ACC112 (cell line): Measurements from ENCODE around the gene SYVN1.
A peak's percentile ranks its signal among the peaks of the same experiment; 100 is the strongest.

Experiments used
- H2AFZ ChIP-seq: fragments of 200-600 bp; sonication (generic); one replicate; pipeline ENCODE4 v1.6.0; 2017; ENCODE audit warnings: antibody characterized with exemption, low read length; ENCODE audit not compliant: unreplicated experiment
- H3K27ac ChIP-seq: fragments of 200-600 bp; sonication (generic); 2 replicates; pipeline ENCODE4 v1.5.1; 2014; ENCODE audit warnings: low read depth, mild to moderate bottlenecking, antibody characterized with exemption, low read length, moderate library complexity
- H3K27me3 ChIP-seq: fragments of 200-600 bp; sonication (generic); 2 replicates; pipeline ENCODE4 v1.6.1; 2014; ENCODE audit warnings: mild to moderate bottlenecking, antibody characterized with exemption, low read length, moderate library complexity, mixed read lengths; ENCODE audit not compliant: insufficient read depth
- H3K36me3 ChIP-seq: fragments of 200-600 bp; sonication (generic); 2 replicates; pipeline ENCODE4 v1.6.1; 2016; ENCODE audit warnings: mild to moderate bottlenecking, antibody characterized with exemption, low read length, moderate library complexity, mixed read lengths; ENCODE audit not compliant: insufficient read depth
- H3K4me1 ChIP-seq: fragments of 200-600 bp; sonication (generic); one replicate; pipeline ENCODE4 v1.6.1; 2016; ENCODE audit warnings: low read length, mixed read lengths; ENCODE audit not compliant: insufficient read depth, unreplicated experiment, control insufficient read depth
- H3K4me3 ChIP-seq: fragments of 200-600 bp; sonication (generic); 2 replicates; pipeline ENCODE4 v1.5.1; 2014; ENCODE audit warnings: mild to moderate bottlenecking, low read depth, low read length
- H3K79me2 ChIP-seq: fragments of 200-600 bp; sonication (generic); one replicate; pipeline ENCODE4 v1.6.0; 2016; ENCODE audit warnings: low read length; ENCODE audit not compliant: control insufficient read depth, unreplicated experiment, insufficient read depth

The SYVN1 gene

DNA sequence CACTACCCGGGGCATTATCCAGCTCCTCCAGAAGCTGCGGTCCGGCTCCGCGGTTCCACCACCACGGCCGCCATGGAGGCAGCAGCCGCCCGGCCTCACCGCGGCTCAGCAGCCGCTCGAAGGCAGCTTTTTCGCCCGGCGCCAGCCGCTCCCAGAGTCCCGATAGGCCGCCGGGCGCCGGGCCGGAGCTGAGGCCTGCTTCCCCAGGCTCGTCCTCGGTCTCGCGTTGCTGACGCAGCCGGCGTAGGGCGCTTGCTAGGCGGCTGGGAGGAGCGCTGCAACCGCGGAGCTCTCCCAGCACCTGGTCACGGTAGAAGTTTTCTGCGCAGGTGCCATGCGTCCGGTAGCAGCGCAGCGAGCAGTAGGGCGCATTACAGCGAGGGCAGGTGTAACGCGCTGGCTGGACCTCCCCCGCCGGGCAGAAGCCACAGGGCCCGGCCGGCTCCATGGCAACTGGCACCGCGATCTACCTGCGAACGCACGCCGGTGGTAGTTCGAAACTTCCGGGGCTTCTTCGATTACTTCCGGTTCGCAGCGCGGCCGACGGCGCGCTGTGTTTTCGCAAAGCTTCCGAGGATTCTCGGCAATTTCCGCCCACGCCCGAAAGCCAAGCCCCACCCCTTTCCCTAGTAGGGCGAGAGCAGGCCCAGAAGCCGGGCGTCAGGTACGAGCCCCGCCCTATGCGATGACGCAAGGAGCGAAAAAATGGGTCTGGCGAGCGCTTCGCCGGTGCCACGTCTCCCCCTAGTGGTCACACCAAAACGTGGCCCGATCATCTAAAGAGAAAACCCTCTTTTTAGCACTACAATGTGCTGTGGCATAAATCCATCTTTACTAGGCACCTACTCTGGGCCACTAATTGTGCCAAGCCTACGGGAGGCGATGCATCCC lies 16.9 kb downstream of the SYVN1 start, which contains the start of gene ZNHIT2:
Gene ZNHIT2 (minus strand): TSS at position 496 of the 891 bp plus-strand sequence. CDS start 48 bp downstream, at position 448.
- no peaks in the 10 kb centered on the region for H3K27me3 ChIP-seq
- peak within 1 kb of the TSS; percentile 78 for H3K4me3 ChIP-seq
- H3K4me1 ChIP-seq, result peaks cover 15% of the 10 kb centered on the region
- no peak within 1 kb of the TSS for H2AFZ ChIP-seq
- H3K36me3 ChIP-seq, result peaks cover 13% of the 10 kb centered on the region; the same call in 1 of the 2 replicates
- H3K79me2 ChIP-seq, result peaks cover 42% of the 10 kb centered on the region
- H3K27ac ChIP-seq, result peak within 1 kb of the TSS; percentile 65

DNA sequence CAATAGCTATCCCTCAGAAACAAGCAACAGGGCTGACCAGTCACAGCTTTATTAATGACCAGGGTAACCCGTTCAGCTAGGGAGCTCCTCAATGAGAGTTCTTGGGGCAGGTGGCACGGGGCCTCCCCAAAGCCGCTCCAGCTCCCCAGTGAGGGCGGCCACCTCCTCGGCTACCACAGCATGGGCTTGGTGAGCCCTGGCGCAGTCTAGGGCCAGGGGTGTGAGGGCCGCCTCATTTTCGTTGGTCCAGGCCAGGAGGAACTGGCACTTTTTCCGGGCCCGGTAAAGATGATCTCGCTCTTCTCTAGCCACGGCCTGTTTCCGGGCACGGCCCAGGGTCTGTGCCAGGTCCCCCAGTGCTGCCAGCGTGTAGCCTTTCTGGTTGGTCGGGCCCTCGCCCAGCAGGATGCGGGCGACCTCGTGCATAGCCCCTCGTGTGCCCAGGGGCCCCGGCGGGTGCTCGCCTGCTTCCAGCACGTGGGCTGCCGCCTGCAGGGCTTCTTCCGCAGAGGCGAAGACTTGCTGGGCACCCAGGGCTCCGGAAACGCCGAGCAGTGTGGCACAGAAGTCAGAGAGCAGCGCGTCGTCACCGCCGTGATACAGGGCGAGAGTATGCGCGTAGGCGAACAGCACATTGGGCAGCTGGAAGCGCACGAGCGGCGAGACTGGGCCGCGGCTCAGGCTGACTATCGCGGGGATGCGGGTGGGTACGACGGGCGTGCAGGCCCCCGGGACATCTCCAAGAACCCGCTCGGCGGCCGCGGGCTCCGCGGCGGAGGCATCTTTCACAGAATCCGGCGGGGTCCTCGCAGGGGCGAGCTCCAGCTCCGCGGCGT lies 17.7 kb downstream of the SYVN1 start:
- Histone ChIP-seq H3K79me2 (peaks cover 34% of the 10 kb centered on the region), H2AFZ (no peak overlapping the region), H3K27ac (peak overlapping the region; percentile 65), H3K27me3 (no peaks in the 10 kb centered on the region), H3K4me1 (peaks cover 19% of the 10 kb centered on the region), H3K36me3 (peaks cover 13% of the 10 kb centered on the region; the same call in 1 of the 2 replicates), H3K4me3 (peak overlapping the region; percentile 78)

GRCh38 chr11:65115361-65116082 lies 18.8 kb downstream of the SYVN1 start:
- H2AFZ ChIP-seq, result no peak overlapping the region
- H3K36me3 ChIP-seq, result peaks cover 8% of the 10 kb centered on the region; the same call in 1 of the 2 replicates
- peaks cover 13% of the 10 kb centered on the region for H3K4me1 ChIP-seq
- peak overlapping the region; percentile 78; the same call in 1 of the 2 replicates for H3K4me3 ChIP-seq
- H3K79me2 ChIP-seq, result peaks cover 24% of the 10 kb centered on the region
- no peaks in the 10 kb centered on the region for H3K27me3 ChIP-seq
- no peak overlapping the region for H3K27ac ChIP-seq

DNA sequence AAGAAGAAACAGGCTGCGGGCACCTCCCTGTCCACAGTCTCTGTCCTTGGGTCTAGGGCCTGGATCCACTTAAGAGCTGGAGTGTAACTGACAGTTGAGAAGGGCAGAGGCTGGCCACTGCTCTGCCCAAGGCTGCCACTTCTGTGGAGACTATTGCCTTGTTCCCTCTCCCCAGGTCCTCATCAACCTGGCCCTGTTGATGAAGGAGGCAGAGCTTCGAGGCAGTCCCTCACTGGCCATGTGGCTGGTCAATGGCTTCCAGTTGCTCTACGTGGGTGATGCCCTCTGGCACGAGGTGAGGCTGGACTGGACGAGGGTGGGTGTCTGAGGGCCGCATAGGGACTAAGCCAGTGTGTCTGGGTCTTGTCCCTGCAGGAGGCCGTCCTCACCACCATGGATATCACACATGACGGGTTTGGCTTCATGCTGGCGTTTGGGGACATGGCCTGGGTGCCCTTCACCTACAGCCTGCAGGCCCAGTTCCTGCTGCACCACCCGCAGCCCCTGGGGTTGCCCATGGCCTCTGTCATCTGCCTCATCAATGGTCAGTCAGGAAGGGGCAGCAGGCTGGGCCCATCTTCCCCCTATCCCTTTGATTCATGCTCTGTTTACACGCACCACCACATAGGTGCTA lies 19.7 kb downstream of the SYVN1 start:
- Histone ChIP-seq H3K4me3 (no peak overlapping the region), H3K27me3 (no peaks in the 10 kb centered on the region), H3K27ac (no peak overlapping the region), H2AFZ (no peak overlapping the region), H3K36me3 (peaks cover 2% of the 10 kb centered on the region; the same call in 1 of the 2 replicates), H3K4me1 (peaks cover 12% of the 10 kb centered on the region), H3K79me2 (peaks cover 15% of the 10 kb centered on the region)

DNA sequence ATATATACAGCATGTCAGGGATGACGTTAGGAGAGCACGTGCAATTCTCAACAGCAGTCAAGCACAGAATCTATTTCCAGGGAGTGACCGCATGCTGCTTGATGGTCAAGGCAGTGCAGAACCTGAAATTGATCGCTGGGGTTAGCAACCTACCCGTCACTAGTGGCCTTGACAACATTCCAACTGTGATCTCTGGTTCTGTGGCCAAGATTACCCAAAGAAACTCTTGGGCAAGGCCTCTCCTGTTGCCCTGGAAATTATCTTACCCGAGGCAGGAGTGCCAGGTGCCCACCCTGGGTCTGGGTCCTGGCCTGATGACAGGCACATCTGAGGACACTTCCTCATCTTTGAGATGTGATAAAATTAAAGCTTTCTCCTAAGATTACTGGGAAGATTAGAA lies 20.5 kb downstream of the SYVN1 start:
- no peak overlapping the region for H3K27ac ChIP-seq

DNA sequence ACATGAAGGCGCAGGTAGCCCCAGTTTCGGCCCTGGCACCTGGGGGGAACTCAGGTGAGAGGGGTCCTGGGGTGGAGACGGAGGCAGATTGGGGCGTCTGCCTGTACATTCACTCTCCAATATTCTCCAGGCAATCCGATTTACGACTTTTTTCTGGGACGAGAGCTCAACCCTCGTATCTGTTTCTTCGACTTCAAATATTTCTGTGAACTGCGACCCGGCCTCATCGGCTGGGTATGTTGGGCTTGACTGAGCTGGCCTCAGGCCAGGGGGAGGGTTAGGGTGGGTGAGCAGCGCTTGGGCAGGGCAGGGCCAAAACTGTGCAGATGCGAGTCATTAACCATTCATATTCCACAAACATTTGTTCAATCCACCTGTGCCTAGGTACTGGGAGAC lies 21.0 kb downstream of the SYVN1 start:
- Histone ChIP-seq H2AFZ (no peak overlapping the region), H3K27me3 (no peaks in the 10 kb centered on the region), H3K4me3 (0 out of 2 replicates have a peak overlapping the region, but pooled peaks have one; percentile 63), H3K27ac (no peak overlapping the region), H3K79me2 (peaks cover 13% of the 10 kb centered on the region), H3K36me3 (no peaks in the 10 kb centered on the region), H3K4me1 (peaks cover 12% of the 10 kb centered on the region)

More for the DNA sequence above, 20.5 kb downstream of the SYVN1 start:
- Histone ChIP-seq H3K4me1 (peaks cover 12% of the 10 kb centered on the region), H3K27me3 (no peaks in the 10 kb centered on the region), H3K4me3 (no peak overlapping the region), H2AFZ (no peak overlapping the region), H3K79me2 (peaks cover 13% of the 10 kb centered on the region), H3K36me3 (no peaks in the 10 kb centered on the region)

GRCh38 chr11:65112546-65113360 lies 21.6 kb downstream of the SYVN1 start:
- Histone ChIP-seq H2AFZ (peak overlapping the region; percentile 30), H3K36me3 (no peaks in the 10 kb centered on the region), H3K27ac (no peak overlapping the region)

DNA sequence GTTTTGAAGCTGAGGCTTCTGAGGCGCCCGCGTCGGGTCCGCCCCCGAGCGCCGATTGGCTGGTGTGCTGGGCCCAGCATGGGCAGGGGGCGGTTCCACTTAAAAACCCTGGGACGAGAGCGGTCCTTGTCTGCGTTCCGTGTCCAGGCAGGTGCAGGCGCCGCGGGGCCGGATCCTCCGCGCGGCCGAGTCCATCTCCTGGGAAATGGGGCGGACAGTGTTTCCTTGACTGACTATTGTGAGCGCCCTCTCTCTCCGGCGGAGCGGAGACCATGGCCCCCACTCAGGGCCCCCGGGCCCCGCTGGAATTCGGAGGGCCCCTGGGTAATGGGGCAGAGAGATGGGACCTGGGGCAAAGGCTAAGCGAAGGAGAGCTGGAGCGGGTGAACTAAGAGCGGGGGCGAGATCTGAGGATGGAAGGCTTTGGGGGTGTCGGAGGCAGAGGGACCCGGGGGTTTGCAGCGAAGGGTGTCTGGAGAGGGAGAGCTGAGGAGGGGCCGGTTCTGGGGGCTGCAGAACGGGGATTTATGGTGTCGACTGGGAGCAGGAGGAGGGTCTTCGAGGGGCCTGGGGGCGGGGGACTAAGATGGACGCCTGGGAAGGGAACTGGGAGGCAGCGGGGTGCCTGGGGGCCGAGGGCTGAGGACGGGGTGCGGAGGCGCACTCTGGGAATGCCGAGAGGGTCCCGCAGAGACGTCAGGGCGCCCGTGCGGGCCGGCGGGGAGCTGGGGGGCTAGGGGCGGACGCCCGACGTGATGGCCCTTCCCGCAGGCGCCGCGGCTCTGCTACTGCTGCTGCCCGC lies 22.4 kb downstream of the SYVN1 start, which contains the start of gene TM7SF2:
Gene TM7SF2 (plus strand): TSS at position 129 of the 802 bp plus-strand sequence. CDS start 144 bp downstream, at position 273.
- H3K4me3 ChIP-seq, result peak within 1 kb of the TSS; percentile 63
- H3K27me3 ChIP-seq, result no peaks in the 10 kb centered on the region
- H3K27ac ChIP-seq, result no peak within 1 kb of the TSS
- peaks cover 12% of the 10 kb centered on the region for H3K79me2 ChIP-seq
- H3K36me3 ChIP-seq, result no peaks in the 10 kb centered on the region
- peak within 1 kb of the TSS; percentile 30 for H2AFZ ChIP-seq
- peaks cover 12% of the 10 kb centered on the region for H3K4me1 ChIP-seq

More at GRCh38 chr11:65112546-65113360, 21.6 kb downstream of the SYVN1 start:
- Histone ChIP-seq H3K4me3 (peak overlapping the region; percentile 63), H3K79me2 (peaks cover 13% of the 10 kb centered on the region), H3K4me1 (peaks cover 12% of the 10 kb centered on the region), H3K27me3 (no peaks in the 10 kb centered on the region)
